NB4 (cell line): ENCODE results near the gene DUT.

ENCODE experiments used
- DNase-seq: peaks from one replicate; pipeline ENCODE4 v3.0.0; 2010; ENCODE audit warnings: low read depth
- H3K4me3 ChIP-seq: one replicate; pipeline ENCODE4 v1.5.1; 2011; ENCODE audit warnings: mild to moderate bottlenecking, low read depth, low read length, moderate library complexity
- CTCF ChIP-seq: IDR thresholded peaks from one replicate; pipeline ENCODE4 v1.5.1; 2012; ENCODE audit warnings: low read depth, low read length
- MAX ChIP-seq: IDR thresholded peaks from 2 replicates; pipeline ENCODE4 v1.6.1; 2011; ENCODE audit warnings: low read depth, low read length
- MYC ChIP-seq: IDR thresholded peaks from 2 replicates; pipeline ENCODE4 v1.6.1; 2011; ENCODE audit warnings: low read depth, low read length
- POLR2A ChIP-seq: IDR thresholded peaks from 2 replicates; pipeline ENCODE4 v1.6.1; 2011; ENCODE audit warnings: mild to moderate bottlenecking; ENCODE audit not compliant: insufficient read length; ENCODE audit errors: extremely low read depth

Gene DUT

GRCh38 chr15:48365575-48365974 is 34.3 kb downstream of the DUT start:
- TF ChIP-seq MAX, result no peak
- TF ChIP-seq POLR2A, result no peak
- TF ChIP-seq MYC, result no peak
- TF ChIP-seq CTCF, result no peak
- no peak overlapping the region for H3K4me3 ChIP-seq
- DNase-seq, result no peak

DNA sequence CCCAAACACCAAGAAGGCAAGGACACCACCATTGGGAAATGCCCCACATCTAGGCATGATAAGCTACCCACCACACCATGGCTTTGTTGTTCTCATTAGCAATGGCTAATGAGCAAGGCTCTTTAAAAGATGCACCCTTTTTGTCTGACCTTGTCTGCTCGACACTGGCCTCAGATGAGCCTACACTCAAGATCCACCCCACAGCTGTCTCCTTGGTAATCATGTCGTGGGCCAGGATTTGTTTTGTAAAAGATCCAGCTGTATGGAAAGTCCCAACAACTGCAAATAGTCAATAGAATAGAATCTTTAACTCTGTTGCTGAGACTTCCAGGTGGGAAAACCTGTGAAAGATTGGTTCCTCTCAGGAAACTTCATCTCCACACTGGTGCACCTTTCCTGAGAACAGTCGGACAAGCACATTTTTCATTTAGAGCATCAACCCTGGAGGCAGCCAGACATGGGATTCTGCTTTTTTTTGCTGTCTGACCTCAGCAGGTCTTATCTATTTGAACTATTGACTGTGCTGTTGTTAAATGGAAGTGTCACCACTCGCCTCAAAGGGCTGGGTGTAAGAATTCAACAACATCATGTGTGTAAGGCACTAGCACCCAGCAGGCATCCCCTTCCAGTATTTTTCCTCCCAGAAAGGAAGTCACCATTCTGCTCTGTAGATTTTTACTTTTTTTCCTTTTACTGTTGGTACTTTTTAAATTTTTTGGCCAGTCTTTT is 35.5 kb downstream of the DUT start:
- no peak overlapping the region for H3K4me3 ChIP-seq
- no peak for DNase-seq
- TF ChIP-seq CTCF, result no peak
- no peak for TF ChIP-seq POLR2A
- no peak for TF ChIP-seq MAX
- no peak for TF ChIP-seq MYC

GRCh38 chr15:48367483-48367882 is 36.3 kb downstream of the DUT start:
- TF ChIP-seq MAX, result no peak
- no peak for TF ChIP-seq POLR2A
- TF ChIP-seq MYC, result no peak
- TF ChIP-seq CTCF, result no peak
- no peak overlapping the region for H3K4me3 ChIP-seq
- no peak for DNase-seq

DNA sequence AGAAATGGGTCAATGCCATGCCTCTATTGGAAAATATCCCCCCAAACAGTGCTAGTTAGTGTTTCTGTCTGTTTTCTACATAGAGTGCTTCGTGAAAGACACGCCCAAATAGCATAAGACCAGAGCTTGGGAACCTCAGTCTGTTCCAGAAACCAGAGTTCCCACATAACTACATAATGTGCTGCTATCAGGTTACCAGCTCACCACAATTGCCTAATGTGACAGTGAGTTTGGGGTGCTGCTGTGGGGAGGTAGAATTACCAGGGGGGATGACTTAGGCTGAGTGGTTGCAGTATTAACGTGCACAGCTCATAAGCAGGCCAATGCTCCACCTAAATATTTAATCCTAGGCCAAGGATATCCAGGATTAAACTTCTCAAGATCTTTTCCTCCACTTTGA is 39.2 kb downstream of the DUT start:
- no peak overlapping the region for H3K4me3 ChIP-seq
- DNase-seq, result peak; percentile 4
- TF ChIP-seq POLR2A, result no peak
- TF ChIP-seq MYC, result no peak
- no peak for TF ChIP-seq CTCF
- TF ChIP-seq MAX, result no peak

- no peak for DNase-seq
These were observed 40.3 kb downstream of the DUT start for GRCh38 chr15:48371550-48371949.

More at GRCh38 chr15:48371550-48371949, 40.3 kb downstream of the DUT start:
- H3K4me3 ChIP-seq, result no peak overlapping the region
- no peak for TF ChIP-seq POLR2A
- TF ChIP-seq MYC, result no peak
- no peak for TF ChIP-seq CTCF
- TF ChIP-seq MAX, result no peak
